Right kidney (tissue), 9 donors: ENCODE measurements around the gene C6orf136.

ENCODE experiments used
- DNase-seq: peaks from one replicate; pipeline ENCODE4 v3.0.0-alpha.2; 2016
- long read RNA-seq, 8 donors: transcript quantifications; one replicate each; lab custom pipeline, GENCODE V29; 2026

The C6orf136 gene
- long read RNA-seq, donor 1, partial matches to known transcripts, result 0 of 4 reads
- long read RNA-seq, donor 1, other reads (novel, unspliced or antisense), result 0 of 4 reads
- long read RNA-seq, donor 2, partial matches to known transcripts, result 0 of 3 reads
- long read RNA-seq, donor 2, other reads (novel, unspliced or antisense), result 0 of 3 reads
- long read RNA-seq, donor 3, partial matches to known transcripts, result 0 of 5 reads
- long read RNA-seq, donor 3, other reads (novel, unspliced or antisense), result 0 of 5 reads
- long read RNA-seq, donor 4, partial matches to known transcripts, result 7 of 15 reads
- long read RNA-seq, donor 4, other reads (novel, unspliced or antisense), result 0 of 15 reads
- long read RNA-seq, donor 5, partial matches to known transcripts, result 0 of 6 reads
- long read RNA-seq, donor 5, other reads (novel, unspliced or antisense), result 0 of 6 reads
- long read RNA-seq, donor 6, partial matches to known transcripts, result 6 of 12 reads
- long read RNA-seq, donor 6, other reads (novel, unspliced or antisense), result 0 of 12 reads
- long read RNA-seq, donor 7, transcript C6orf136-203 (6 exons, 1,402 nt), result major isoform, 7 of 38 reads
- long read RNA-seq, donor 7, partial matches to known transcripts, result 24 of 38 reads
- long read RNA-seq, donor 7, other reads (novel, unspliced or antisense), result 0 of 38 reads
- long read RNA-seq, donor 8, partial matches to known transcripts, result 0 of 7 reads
- long read RNA-seq, donor 8, other reads (novel, unspliced or antisense), result 0 of 7 reads

- DNase-seq, result no peak
Measured at GRCh38 chr6:30646450-30647241, at the start of gene C6orf136. Gene C6orf136, plus strand, starts transcription at chr6:30647133. Its CDS starts 99 bp downstream, at chr6:30647232.

GRCh38 chr6:30597315-30598144 lies 49.4 kb upstream of the C6orf136 start:
- peak; percentile 48 for DNase-seq

GRCh38 chr6:30598912-30599624 lies 47.9 kb upstream of the C6orf136 start:
- no peak for DNase-seq

GRCh38 chr6:30599625-30600324 lies 47.2 kb upstream of the C6orf136 start:
- no peak for DNase-seq

- no peak for DNase-seq
Measured at GRCh38 chr6:30600451-30600961, 46.4 kb upstream of the C6orf136 start.

GRCh38 chr6:30601436-30601814 lies 45.5 kb upstream of the C6orf136 start:
- DNase-seq, result no peak

- no peak for DNase-seq
Measured at GRCh38 chr6:30601815-30602641, 44.9 kb upstream of the C6orf136 start.

GRCh38 chr6:30603961-30604360 lies 43.0 kb upstream of the C6orf136 start:
- DNase-seq, result no peak

GRCh38 chr6:30610065-30610464 lies 36.9 kb upstream of the C6orf136 start:
- DNase-seq, result no peak

GRCh38 chr6:30611150-30611855 lies 35.6 kb upstream of the C6orf136 start:
- DNase-seq, result no peak

GRCh38 chr6:30611856-30612194 lies 35.1 kb upstream of the C6orf136 start:
- no peak for DNase-seq

- DNase-seq, result no peak
Measured at GRCh38 chr6:30612213-30612612, 34.7 kb upstream of the C6orf136 start.

- no peak for DNase-seq
Measured at GRCh38 chr6:30612687-30613248, 34.2 kb upstream of the C6orf136 start.

- no peak for DNase-seq
Measured at GRCh38 chr6:30613251-30614043, 33.5 kb upstream of the C6orf136 start.

- no peak for DNase-seq
Measured at GRCh38 chr6:30614044-30614842, 32.7 kb upstream of the C6orf136 start.

GRCh38 chr6:30614843-30615218 lies 32.1 kb upstream of the C6orf136 start:
- DNase-seq, result no peak
